ENCODE data around the gene SLX4IP.

The SLX4IP gene

DNA sequence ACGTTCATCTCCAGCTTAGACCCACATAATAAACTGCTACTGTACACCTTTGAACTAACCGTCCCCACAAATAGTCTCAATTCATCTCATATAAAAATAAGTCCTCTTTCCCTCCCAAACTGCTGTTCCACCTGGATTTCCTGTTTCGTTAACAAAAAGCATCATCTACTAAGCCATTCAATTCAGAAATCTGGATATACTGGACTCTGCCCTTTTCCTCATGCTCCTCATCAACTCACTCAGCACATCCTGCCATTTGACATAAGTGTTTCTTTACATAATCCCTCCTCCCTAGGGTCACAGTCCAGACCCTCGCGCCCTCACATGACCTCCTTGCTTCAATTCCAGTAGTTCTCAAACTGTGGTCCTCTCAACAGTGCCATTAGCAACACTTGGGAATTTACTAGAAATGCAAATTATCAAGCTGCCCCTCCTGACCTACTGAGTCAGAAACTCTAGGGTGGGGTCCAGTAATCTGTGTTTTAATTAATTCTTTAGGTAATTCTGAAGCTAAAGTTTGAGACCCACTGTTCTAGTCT lies 5.6 kb upstream of the SLX4IP start:
- no peak for DNase-seq

DNA sequence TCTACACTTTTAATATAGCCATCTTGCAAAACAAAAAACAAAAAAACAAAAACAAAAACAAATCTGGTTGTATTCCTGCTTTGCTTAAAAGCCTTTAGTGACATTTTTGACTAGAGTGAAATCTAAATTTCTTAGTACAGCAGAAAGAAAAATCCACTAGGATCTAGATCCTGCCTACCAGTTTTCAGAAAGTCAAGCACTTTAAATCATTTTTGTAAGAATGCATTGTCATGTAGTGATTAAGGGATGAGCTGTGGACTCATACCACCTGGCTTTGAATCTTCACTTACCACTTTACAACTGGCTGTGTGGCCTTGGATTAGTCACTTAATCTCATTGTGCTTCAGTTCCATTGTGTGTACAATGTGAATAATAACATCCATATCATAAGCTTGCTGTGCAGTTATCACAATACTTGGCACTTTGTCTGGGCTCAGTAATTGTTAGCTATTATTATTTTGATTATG lies 5.1 kb upstream of the SLX4IP start:
- no peak for DNase-seq

DNA sequence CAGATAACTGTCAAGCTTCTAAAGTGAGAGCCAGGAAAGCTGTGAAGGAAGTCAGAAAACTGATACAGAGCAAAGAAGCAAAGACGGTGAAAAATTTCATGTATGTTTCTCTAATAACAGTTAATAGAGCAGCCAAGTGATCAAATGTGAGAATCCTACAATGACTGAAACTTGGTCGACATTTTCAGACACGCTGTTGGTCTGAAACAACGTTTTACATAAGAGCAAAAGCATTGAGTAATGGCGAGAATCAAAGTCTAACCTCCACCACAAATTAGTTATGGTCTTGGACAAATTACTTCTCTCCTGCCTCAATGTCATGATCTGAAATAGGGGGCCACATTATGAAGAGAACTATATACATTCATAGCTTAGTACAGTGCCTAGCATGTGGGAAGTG lies 4.4 kb upstream of the SLX4IP start:
- DNase-seq = no peak

DNA sequence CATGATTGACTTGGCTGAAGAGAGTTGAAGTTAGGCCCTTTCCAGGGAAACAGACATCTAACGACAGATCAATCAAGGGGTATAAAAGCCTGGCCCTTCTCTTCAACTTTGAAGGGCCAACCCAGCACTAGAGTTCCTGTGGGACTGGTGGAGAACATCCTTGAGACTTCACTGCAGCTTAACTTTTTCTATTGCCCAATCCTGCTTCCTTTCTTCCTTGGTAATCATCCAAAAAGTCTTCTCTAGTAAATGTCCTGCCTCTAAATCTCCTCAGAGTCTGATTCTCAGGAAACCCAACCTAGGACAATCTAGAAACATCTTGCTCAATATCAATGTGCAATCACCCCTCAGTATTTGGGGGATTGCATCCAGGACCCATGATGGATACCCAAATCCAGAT lies 3.0 kb upstream of the SLX4IP start:
- no peak for DNase-seq

DNA sequence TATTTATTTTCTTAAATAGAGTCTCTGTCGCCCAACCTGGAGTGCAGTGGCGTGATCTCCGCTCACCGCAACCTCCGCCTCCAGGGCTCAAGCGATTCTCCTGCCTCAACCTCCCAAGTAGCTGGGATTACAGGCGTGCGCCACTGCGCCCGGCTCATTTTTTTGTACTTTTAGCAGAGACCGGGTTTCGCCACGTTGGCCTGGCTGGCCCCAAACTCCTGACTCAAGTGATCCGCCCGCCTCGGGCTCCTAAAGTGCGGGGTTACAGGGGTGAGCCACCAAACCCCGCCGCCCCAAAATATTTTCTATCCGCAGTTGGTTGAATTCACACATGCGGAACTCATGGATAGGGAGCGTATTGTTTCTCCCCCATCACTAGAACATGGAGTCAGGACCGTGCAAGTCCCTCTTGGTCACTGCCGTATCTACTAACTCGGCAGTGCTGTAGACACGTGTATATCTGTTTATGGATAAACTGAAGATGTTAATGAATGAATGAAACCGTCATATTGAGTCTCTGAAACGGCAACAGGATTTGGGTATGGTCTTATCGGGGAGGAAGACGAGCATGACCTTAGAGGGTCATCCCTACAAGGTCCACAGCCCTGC lies 2.0 kb upstream of the SLX4IP start:
- DNase-seq = no peak

DNA sequence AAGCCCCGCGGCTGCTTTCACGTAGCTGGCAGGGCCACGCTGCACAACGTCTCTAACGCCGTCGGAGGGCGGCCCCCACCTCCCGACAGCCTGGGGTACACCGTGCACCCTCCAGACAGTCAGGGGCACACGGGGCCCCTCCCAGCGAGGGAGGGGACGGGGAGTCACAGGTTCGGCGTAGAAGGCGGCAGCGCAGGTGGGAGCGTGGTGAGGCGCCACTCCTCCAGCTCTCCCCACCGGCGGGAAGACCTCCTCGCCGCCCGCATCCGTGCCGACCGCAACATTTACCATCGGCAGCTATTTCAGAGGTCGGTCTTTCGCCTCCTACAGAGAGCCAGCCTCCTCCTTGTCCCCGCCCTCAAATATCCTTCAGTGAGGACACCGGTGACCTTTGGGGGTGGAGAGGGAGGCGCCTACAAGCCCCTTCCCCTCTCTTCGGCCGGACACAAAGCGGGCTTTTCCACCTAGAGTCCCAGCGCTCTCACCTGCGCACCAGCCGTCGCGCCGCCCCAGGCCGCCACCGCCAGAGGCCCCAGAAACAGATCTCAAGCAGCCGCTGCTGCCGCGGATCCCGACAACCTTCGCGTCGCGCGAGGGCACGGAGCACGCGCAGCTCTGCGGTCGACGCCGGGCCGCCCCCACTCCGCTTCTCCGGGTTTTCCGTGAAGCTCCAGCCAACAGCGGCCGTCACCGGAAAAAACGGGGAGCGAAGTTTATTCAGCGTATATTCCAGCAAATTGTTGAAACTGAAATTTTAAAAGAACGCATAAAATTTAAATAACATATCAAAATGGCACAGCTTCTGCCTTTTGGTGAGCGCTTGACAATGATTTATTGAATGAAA lies 1.3 kb upstream of the SLX4IP start, which contains the start of gene MKKS:
TSS of gene MKKS (minus strand) at position 600 of the 844 bp plus-strand sequence. CDS start 20,708 bp downstream, outside the sequence.
- peak; percentile 86 for DNase-seq

DNA sequence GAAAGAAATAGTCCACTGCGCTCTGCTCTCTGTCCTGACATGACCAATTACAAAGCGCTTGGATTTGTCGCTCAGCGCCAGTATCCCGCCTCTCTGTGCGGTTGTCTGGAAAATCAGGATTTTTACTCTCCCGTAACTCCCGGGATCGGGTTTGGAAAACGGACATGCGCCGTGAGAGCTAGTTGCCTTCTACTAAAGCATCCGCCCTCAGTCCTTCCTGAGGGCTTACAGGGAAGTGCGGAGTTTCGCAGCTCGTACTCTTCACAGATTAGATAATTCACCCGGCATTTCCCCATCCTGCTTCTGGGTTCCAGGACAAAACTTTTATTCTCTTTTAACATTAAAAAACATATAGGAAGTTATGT lies 656 bp upstream of the SLX4IP start:
- DNase-seq = peak; percentile 85

DNA sequence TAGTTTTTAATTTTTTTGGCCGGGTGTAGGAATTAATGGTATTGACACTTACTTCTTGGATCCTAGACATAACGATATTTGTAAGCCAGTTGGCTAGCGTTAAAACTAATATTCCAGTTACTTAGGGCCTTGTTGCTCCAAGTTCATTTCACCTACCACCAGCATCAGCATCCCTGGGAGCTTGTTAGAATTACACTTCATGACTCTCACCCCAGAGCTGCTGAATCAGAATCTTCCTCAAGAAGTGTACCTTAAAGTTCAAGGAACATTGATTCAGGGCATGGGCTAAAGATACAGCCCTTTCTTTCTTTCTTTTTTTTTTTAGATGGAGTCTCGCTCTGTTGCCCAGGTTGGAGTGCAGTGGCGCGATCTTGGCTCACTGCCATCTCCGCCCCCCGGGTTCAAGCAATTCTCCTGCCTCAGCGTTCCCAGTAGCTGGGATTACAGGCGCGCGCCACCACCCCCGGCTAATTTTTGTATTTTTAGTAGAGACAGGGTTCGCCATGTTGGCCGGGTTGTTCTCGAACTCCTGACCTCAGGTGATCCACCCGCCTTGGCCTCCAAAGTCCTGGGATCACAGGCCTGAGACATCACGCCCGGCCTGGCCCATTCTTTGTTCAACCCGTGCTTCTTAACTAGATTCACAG lies 1.1 kb downstream of the SLX4IP start:
- DNase-seq = no peak

DNA sequence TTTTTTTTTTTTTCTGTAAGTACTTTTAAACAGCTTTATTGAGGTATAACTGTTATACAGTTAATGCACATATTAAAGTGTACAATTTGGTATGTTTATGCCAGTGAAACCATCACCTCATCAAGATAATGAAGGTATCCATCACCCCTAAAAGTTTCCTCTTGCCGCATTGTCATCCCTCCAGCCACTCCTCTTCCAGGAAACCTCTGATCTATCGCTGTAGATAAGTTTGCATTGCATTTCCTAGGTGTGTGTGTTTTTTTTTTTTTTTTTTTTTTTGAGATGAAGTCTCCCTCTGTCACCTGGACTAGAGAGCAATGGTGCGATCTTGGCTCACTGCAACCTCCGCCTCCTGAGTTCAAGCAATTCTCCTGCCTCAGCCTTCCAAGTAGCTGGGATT lies 3.1 kb downstream of the SLX4IP start:
- no peak for DNase-seq

DNA sequence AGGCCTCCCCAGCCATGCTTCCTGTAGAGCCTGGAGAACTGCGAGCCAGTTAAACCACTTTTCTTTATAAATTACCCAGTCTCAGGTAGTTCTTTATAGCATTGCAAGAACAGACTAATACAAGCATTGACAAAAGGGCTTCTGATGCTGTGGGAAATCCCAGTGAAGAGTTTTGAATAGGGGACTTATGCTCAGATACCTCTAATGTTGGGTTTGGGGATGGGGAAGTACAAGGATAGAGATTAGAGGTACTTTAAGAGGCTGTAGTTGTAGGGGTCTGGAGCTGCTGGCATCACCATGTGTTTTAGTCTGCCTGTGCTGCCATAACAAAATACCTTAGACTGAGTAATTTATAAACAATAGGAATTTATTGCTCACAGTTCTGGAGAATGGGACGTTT lies 8.8 kb downstream of the SLX4IP start:
- DNase-seq = no peak

DNA sequence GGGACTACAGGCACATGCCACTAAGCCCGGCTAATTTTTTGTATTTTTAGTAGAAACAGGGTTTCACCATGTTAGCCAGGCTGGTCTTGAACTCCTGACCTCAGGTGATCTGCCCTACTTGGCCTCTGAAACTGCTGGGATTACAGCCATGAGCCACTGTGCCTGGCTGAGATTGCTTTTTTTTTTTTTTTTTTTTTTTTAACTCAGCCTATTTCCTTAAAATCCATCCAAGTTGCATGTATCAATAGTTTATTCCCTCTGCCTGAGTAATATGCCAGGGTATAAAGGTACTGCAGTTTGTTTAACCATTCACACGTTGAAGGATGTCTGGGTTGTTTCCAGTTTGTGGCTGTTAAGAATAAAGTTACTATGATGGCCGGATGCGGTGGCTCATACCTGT lies 10.7 kb downstream of the SLX4IP start:
- no peak for DNase-seq

DNA sequence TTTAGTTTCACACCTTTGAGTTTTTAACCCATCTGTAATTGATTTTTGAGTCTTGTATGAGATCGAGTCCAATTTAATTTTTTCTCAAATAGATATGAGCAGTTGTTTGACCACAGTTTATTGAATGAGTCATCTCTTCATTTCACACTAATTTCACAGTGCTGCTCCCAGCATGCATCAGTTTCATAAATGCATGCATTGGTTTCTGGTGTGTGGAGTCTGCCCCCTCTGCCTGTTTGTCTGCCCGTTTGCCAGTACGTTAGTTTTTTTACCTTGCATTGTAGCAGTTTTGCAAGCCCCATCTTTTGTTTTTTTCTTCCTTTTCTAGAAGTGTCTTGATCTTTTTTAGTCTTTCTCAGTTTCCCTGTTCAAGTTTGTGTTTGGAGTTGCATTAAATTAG lies 11.9 kb downstream of the SLX4IP start:
- DNase-seq = peak; percentile 44

DNA sequence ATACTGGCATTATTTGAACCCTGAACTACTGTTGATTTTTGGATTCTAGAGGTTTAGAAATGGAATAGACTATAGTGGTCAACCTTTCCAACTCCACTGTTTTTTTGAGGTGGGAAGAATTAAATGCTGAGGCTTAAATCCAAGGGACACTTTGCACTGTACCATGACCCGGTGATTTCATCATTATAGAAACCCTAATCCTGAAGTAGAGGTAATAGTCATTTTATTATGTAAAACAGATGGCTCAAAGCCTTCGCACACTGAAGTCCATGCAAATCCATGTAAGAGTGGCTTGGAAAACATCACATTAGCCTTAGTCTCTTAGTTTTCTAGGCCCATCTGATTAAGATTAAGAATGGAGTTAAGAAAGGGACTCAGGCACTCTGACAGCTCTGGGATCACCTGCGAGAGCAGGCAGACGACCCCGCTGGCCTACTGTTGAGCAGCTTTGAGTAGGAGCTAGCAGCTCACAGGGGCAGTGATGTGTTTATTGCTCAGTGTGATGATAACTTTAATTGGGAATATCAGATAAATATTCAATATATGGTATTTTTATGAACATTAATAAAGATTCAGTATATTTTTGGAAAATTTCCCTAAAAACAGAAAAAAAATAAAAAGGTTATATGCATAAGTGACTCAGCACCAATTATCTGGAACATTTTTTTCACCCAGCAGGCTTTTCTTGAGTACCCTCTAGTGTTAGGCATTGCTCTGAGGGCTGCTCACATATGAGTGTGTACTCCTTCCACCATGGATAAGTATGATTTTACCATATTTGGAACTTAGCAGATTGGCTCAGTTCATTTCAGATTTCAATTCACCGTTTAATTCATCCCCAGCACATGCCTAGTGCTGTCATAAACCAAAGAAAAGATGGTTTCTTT lies 13.4 kb downstream of the SLX4IP start:
- no peak for DNase-seq

DNA sequence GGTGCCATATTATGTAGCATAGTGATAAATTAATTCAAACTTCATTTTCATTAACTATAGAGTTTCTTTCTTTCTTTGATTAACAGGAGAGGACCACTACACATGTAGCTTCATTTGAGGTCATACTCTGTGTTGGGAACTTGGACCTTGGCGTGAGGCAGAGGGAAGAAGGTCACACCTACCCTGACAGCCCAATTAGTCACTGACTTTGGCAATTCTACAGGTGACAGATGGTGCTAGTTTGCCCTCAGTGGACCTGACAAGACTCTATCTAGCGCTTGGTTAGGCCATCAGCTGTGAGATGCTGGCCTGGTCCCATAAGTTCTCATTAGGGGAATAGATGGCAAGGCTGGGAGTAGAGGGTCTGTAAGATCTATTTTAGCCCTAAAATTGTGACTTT lies 14.2 kb downstream of the SLX4IP start:
- no peak for DNase-seq

DNA sequence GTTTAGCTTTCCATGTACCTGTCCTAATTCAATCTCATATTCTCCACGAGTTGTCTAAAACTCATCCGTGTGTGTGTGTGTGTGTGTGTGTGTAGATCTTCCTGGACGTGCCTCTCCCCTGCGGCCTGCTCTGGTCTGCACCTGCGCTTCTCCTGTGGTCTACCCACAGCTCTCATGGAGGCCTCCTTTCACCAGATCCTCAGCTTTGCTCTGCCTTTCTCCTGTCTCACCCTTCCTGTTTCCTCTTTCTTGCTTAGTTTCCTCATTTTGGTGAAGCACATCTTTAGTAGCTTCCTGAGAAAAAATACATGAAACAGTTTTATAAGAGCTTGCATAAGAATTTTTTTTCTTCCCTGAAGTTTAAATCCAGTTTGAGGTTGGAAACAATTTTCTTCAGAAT lies 18.1 kb downstream of the SLX4IP start:
- peak; percentile 36 for DNase-seq

DNA sequence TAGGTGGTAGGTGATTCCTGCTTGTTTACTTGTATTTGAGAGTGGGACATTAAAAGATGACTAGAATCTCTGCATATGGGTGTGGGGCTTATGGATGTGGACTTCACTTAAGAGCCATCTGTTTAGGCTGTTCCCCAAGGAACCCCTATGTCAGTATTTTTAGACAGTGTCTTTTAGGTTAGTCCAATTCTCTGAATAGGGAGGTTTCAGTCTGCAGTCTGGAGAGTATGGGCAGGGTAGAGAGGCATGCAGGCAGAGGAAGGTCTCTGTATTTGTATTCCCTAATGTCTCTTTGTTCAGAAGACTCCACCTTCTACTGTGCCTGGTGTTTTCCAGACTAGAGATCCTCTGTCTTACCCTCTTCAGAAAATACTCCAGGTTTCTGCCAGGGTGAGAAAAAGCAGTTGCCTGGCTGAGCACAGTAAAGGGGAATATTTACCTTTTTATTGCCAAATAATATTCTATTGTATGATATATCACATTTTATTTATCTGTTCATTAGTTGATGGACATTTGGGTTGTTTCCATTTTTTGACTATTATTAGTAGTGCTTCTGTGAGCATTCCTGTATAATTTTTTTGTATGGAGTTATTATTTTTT lies 19.1 kb downstream of the SLX4IP start:
- DNase-seq = no peak

DNA sequence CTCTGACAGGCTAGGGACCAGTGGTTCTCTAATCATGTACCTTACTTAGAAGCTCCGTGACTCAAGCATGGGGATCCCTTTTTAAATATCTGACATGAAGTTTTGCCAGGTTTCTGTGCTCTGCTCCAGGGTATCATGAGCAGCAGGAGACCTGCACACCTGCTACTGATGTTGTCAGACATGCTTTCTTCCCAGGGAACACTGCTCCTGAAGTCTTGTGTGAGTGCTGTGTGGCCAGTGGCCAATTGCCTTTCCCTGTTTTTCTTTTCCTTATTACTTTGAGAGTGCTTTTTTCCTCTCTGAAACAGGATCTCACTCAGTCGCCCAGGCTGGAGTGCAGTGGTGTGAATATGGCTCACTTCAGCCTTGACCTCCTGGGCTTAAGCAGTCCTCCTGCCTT lies 26.4 kb downstream of the SLX4IP start:
- DNase-seq = no peak

DNA sequence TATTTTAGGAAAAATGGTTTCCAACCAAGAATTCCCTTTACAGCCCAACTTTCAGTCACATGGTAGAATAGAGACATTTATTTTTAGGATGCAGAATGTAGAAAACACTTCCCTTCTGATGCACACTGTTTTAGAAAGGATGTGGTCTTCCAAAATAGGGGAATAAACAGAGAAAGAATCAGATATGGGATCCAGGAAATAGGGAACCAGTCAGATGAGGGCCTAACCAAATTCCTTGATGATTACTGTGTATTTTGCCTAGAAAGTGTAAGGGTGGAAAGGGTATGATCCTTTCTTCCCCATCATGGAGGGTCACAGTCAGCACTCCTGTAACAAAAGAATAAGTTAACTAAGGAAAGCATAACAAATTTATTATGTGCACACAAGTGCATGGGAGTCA lies 27.4 kb downstream of the SLX4IP start:
- no peak for DNase-seq

DNA sequence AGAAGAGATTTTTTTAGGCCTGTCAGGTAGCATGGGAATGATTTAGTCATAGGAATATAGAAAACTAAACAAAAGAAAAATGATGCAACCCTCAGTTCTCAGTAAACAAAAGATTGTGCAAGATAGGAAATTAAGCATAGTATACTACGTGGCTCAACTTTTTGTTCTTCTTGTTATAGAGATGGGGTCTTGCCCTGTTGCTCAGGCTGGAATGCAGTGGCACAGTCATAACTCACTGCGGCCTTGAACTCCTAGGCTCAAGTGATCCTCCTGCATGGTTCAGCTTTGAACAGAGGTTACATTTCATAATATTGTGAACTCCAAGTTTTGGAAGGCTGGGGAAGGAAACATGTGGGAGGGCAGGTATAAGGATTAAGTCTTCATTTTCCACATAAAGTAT lies 28.5 kb downstream of the SLX4IP start:
- DNase-seq = no peak

DNA sequence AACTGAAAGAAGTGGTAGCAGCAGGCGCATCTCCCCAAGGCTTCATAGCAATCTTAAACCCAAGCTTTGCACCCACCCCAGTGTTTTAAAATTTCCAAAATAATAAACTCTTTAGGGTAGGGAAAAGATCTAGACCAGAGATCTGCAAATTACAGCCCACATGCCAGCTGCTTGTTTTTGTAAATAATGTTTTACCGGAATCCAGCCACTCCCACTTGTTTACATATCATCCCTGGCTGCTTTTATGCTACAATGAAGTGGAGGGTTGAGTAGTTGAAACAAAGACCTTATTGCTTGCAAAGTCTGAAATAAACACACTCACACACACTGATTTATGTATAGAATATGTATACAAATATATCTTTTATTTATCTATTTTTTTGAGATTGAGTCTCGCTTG lies 30.0 kb downstream of the SLX4IP start:
- no peak for DNase-seq

DNA sequence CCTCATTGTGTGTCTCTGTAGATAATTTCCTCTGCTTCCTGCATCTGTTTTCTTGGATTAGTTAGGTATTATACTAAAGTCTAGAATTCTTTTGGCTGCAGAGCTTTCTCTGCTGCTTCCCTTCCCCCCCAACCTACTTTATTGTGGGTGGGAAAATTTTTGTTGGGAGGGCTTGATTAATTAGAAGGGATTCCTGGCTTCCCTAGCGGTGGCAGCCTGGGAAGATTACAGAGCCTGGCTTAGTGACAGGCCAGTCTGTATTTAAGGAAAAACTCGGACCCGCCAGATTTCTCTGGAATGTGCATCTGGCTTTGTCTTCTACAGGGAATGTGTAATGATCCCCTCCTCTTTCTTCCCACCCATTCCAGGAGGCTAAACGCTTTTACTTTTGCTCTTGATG lies 31.2 kb downstream of the SLX4IP start:
- DNase-seq = no peak

DNA sequence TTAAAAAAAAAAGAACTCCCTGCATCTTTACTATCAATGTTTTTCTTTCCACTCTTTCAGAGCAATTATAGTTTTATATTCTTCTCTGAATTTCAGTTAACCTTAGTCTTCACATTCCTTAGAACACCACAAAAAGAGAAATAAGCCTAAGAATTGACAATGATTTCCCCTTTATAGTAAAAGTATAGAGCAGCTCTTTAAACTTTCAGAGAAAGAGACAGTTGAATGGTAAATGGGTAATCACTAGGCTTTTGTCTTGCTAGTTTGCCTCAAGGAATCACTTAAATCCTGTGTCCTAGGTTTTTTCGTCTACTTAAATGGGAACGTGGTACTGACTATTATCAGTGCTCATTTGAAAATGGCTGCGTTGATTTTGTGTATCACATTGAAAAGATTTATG lies 31.8 kb downstream of the SLX4IP start:
- no peak for DNase-seq

Measured in CD4-positive, alpha-beta T cell treated with Interferon gamma for 1 hour (primary cell).